MCF 10A (cell line): Measurements from ENCODE around the gene PIGH. TPM values are rescaled to one million over a fixed set of nuclear protein-coding genes. Genes with fewer than 3 reads are reported as not detected.

Source experiments
- BruUV-seq: library from RNA; stranded (reverse); fragments of 400-500 nt; replicated peaks from 2 replicates; lab custom pipeline; 2021; lab: Mats Ljungman, UMichigan
- CTCF ChIA-PET: fragments of 300-600 bp; sonication (Branson Sonifier 250); formaldehyde crosslinking; extraction: SDS; loops from one replicate; lab custom pipeline; 2021; ENCODE audit warnings: antibody characterized with exemption, inconsistent platforms; lab: Yijun Ruan, JAX
- POLR2A ChIA-PET: fragments of 300-600, 350-650 bp; sonication (Branson Sonifier 250); formaldehyde crosslinking; extraction: SDS; loops from one replicate; lab custom pipeline; 2020; ENCODE audit warnings: antibody characterized with exemption, inconsistent platforms; lab: Yijun Ruan, JAX
- DNase-seq: peaks from one replicate; pipeline ENCODE4 v3.0.0-alpha.2; 2018; ENCODE audit not compliant: unreplicated experiment
- H3K27ac Mint-ChIP-seq: one replicate; pipeline ENCODE4 v1.8.0; 2022; ENCODE audit warnings: mild to moderate bottlenecking, low read depth, mixed read lengths; ENCODE audit not compliant: unreplicated experiment
- H3K27me3 Mint-ChIP-seq: one replicate; pipeline ENCODE4 v1.8.0; 2022; ENCODE audit warnings: mixed read lengths; ENCODE audit not compliant: insufficient read depth, unreplicated experiment
- H3K36me3 Mint-ChIP-seq: one replicate; pipeline ENCODE4 v1.8.0; 2022; ENCODE audit warnings: mild to moderate bottlenecking, moderate library complexity, mixed read lengths; ENCODE audit not compliant: insufficient read depth, unreplicated experiment
- H3K4me1 Mint-ChIP-seq: one replicate; pipeline ENCODE4 v1.8.0; 2022; ENCODE audit warnings: mixed read lengths; ENCODE audit not compliant: insufficient read depth, unreplicated experiment
- H3K4me3 Mint-ChIP-seq: one replicate; pipeline ENCODE4 v1.8.0; 2022; ENCODE audit warnings: mild to moderate bottlenecking, moderate library complexity, mixed read lengths; ENCODE audit not compliant: unreplicated experiment
- H3K9me3 Mint-ChIP-seq: one replicate; pipeline ENCODE4 v1.8.0; 2022; ENCODE audit warnings: mixed read lengths; ENCODE audit not compliant: unreplicated experiment
- CTCF ChIP-seq: fragments of 200-600 bp; IDR thresholded peaks from one replicate; pipeline ENCODE4 v1.8.0; 2022; ENCODE audit warnings: antibody characterized with exemption, mild to moderate bottlenecking; ENCODE audit not compliant: unreplicated experiment
- intact Hi-C: fragments of 100-400 bp; cut with micrococcal nuclease; formaldehyde crosslinking; loops from 2 replicates; pipeline ENCODE4 v1.14.1; 2022
- total RNA-seq: library from RNA; stranded (reverse); gene quantifications from 2 replicates; pipeline ENCODE4 v1.2.3, GENCODE V29; 2022

The PIGH gene
- total RNA-seq, 1 experiment from 2014 or later, result 18.9 TPM

- no TSS peak for BruUV-seq
- ChIA-PET POLR2A (interaction anchor here (1.1 to 1.7 kb wide), 3 partner anchors 44 to 144 kb away, joined by 4 to 10 read pairs (median 6); no protein-coding TSS in a partner anchor), CTCF (interaction anchor here (0.6 to 12.0 kb wide), 48 partner anchors 9 to 1759 kb away, joined by 3 to 221 read pairs (median 5); partner anchors contain the start of genes PIGH and PLEKHH1)
- Mint-ChIP-seq H3K27me3 (no peaks in the 10 kb centered on the region), H3K4me3 (no peak overlapping the region), H3K9me3 (no peaks in the 10 kb centered on the region), H3K36me3 (no peaks in the 10 kb centered on the region), H3K4me1 (peaks cover 12% of the 10 kb centered on the region), H3K27ac (no peak overlapping the region)
- DNase-seq, result peak; percentile 69
- intact Hi-C loops, result loop anchor here (1.0 to 5.0 kb wide), 3 partner anchors 45 to 144 kb away; no protein-coding TSS in a partner anchor
- TF ChIP-seq CTCF, result peak; percentile 85
These were observed 28.6 kb downstream of the PIGH start for GRCh38 chr14:67571275-67571990.

GRCh38 chr14:67570453-67570852 lies 29.6 kb downstream of the PIGH start:
- TF ChIP-seq CTCF, result no peak
- no peak for DNase-seq
- H3K36me3 Mint-ChIP-seq, result no peaks in the 10 kb centered on the region
- POLR2A ChIA-PET, result interaction anchor here (0.8 to 1.7 kb wide), 3 partner anchors 44 to 143 kb away, joined by 3 to 10 read pairs (median 4); no protein-coding TSS in a partner anchor
- CTCF ChIA-PET, result interaction anchor here (0.8 to 12.0 kb wide), 19 partner anchors 8 to 160 kb away, joined by 3 to 221 read pairs (median 7); partner anchors contain the start of genes PIGH and PLEKHH1
- intact Hi-C loops, result loop anchor here (5.0 kb wide), 1 partner anchor 123 kb away; no protein-coding TSS in a partner anchor
- H3K4me3 Mint-ChIP-seq, result no peak overlapping the region
- BruUV-seq, result no TSS peak
- no peaks in the 10 kb centered on the region for H3K9me3 Mint-ChIP-seq
- H3K27me3 Mint-ChIP-seq, result no peaks in the 10 kb centered on the region
- H3K4me1 Mint-ChIP-seq, result peaks cover 12% of the 10 kb centered on the region
- no peak overlapping the region for H3K27ac Mint-ChIP-seq

GRCh38 chr14:67569651-67570290 lies 30.3 kb downstream of the PIGH start:
- ChIA-PET CTCF (interaction anchor here (0.8 to 12.0 kb wide), 6 partner anchors 12 to 142 kb away, joined by 3 to 221 read pairs (median 30); no protein-coding TSS in a partner anchor), POLR2A (interaction anchor here (0.8 kb wide), 1 partner anchor 43 kb away, joined by 3 read pairs; no protein-coding TSS in a partner anchor)
- DNase-seq, result no peak
- Mint-ChIP-seq H3K9me3 (no peaks in the 10 kb centered on the region), H3K4me1 (peaks cover 12% of the 10 kb centered on the region), H3K4me3 (no peak overlapping the region), H3K27me3 (no peaks in the 10 kb centered on the region), H3K27ac (no peak overlapping the region), H3K36me3 (no peaks in the 10 kb centered on the region)
- intact Hi-C loops, result loop anchor here (5.0 kb wide), 1 partner anchor 122 kb away; no protein-coding TSS in a partner anchor
- TF ChIP-seq CTCF, result no peak
- BruUV-seq, result no TSS peak
